CD4-positive, alpha-beta T cell (primary cell): ENCODE measurements around the gene SART1. TPM values are rescaled to one million over a fixed set of nuclear protein-coding genes. Genes with fewer than 3 reads are reported as not detected.

Experiments used
- ATAC-seq: fragments of 200-7000 bp; cut with Tn5 transposase; one replicate; pipeline ENCODE4 v1.10.0; 2022; ENCODE audit warnings: mild to moderate bottlenecking; ENCODE audit not compliant: poor library complexity
- CTCF ChIA-PET: fragments of 350-600 bp; sonication (Branson Sonifier 250); formaldehyde crosslinking; loops from one replicate; lab custom pipeline; 2021; ENCODE audit warnings: antibody characterized with exemption, inconsistent platforms; lab: Charles Lee
- POLR2A ChIA-PET: fragments of 350-600 bp; sonication (Branson Sonifier 250); formaldehyde crosslinking; loops from one replicate; lab custom pipeline; 2021; ENCODE audit warnings: antibody characterized with exemption, inconsistent platforms; lab: Charles Lee
- DNase-seq, 14 experiments: peaks; one replicate each; pipeline ENCODE4 v3.0.0-alpha.2; 2013 to 2020; ENCODE audit warnings: mixed read lengths in 2 of 14
- H3K27ac ChIP-seq, 2 donors: one replicate each; pipeline versions ENCODE4 v1.5.1 to v1.7.0; 2013; ENCODE audit warnings: low read length in 2 of 2, low read depth in 1 of 2, mild to moderate bottlenecking in 1 of 2
- H3K27me3 ChIP-seq, 2 experiments: 1 replicate in 1 of 2; 2 replicates in 1 of 2; pipeline versions ENCODE4 v1.6.1 to v1.7.0; 2013; ENCODE audit warnings: low read length in 2 of 2, control low read depth in 1 of 2, mild to moderate bottlenecking in 1 of 2, moderate library complexity in 1 of 2; ENCODE audit not compliant: insufficient read depth in 2 of 2, control insufficient read depth in 1 of 2
- H3K36me3 ChIP-seq: one replicate; pipeline ENCODE4 v1.6.1; 2013; ENCODE audit warnings: low read length, control low read depth; ENCODE audit not compliant: insufficient read depth
- H3K4me1 ChIP-seq: one replicate; pipeline ENCODE4 v1.6.1; 2013; ENCODE audit warnings: low read length, control low read depth; ENCODE audit not compliant: insufficient read depth
- H3K4me3 ChIP-seq: one replicate; pipeline ENCODE4 v1.5.1; 2013; ENCODE audit warnings: mild to moderate bottlenecking, low read length, moderate library complexity
- H3K9me3 ChIP-seq, 2 experiments: 1 replicate in 1 of 2; 2 replicates in 1 of 2; pipeline versions ENCODE4 v1.6.1 to v1.7.0; 2013; ENCODE audit warnings: low read length in 2 of 2, mild to moderate bottlenecking in 2 of 2, control low read depth in 1 of 2, moderate library complexity in 1 of 2; ENCODE audit not compliant: control insufficient read depth in 1 of 2, insufficient read depth in 1 of 2
- H3K27ac Mint-ChIP-seq: one replicate; pipeline ENCODE4 v1.8.0; 2020; ENCODE audit warnings: mixed read lengths
- H3K27me3 Mint-ChIP-seq: one replicate; pipeline ENCODE4 v1.8.0; 2021; ENCODE audit warnings: mixed read lengths
- H3K36me3 Mint-ChIP-seq: one replicate; pipeline ENCODE4 v1.8.0; 2021; ENCODE audit warnings: low read depth, mixed read lengths
- H3K4me1 Mint-ChIP-seq: one replicate; pipeline ENCODE4 v1.8.0; 2021; ENCODE audit warnings: low read depth, mixed read lengths
- H3K4me3 Mint-ChIP-seq: one replicate; pipeline ENCODE4 v1.8.0; 2020; ENCODE audit warnings: mild to moderate bottlenecking, mixed read lengths
- H3K9me3 Mint-ChIP-seq: one replicate; pipeline ENCODE4 v1.8.0; 2020; ENCODE audit warnings: mixed read lengths
- intact Hi-C, 2 experiments: fragments of 100-400 bp; cut with DNase I in 1 of 2; cut with micrococcal nuclease in 1 of 2; formaldehyde crosslinking; loops; one replicate each; pipeline versions ENCODE4 v1.15.1 to v1.9.0; 2023 to 2025; cut with DNase I, micrococcal nuclease
- total RNA-seq, 174 experiments: library from RNA in 2 of 174; stranded (reverse) in 2 of 174; gene quantifications; one replicate each; pipeline ENCODE4 v1.2.3 and lab custom pipeline; 2021 to 2026
- TF ChIP-seq, protein P1 (sequence below): fragments of 200-600 bp; IDR thresholded peaks from one replicate; pipeline ENCODE4 v1.8.0; 2022; ENCODE audit warnings: antibody characterized with exemption, mild to moderate bottlenecking

SART1 gene
- total RNA-seq, 2 experiments from 2014 or later: 78.6 to 80.2 TPM

DNA sequence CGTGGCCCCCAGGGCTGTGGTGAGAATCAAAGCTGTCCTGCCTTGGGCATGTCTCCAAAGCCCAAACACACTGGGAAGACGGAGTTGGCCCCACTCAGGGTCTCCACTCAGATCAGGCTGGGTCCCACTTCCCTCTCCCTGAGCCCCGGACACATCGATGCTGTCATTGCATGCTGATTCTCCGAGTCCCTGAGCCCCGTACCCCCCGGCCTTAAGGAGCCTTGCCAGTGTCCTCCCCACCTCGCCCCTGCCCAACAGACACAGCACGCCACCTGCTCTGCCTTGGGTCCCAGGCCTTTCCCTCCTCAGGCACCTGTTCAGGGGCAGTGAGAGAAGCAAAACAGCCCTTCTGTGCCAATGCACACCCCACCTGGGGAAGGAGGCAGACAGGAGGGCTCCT lies 25.8 kb downstream of the SART1 start:
- ChIA-PET CTCF (interaction anchor here (1.9 to 2.6 kb wide), 2 partner anchors 98 to 103 kb away, joined by 14 read pairs; partner anchors contain the start of genes CCDC85B and FIBP), POLR2A (interaction anchor here (1.3 kb wide), 1 partner anchor 97 kb away, joined by 6 read pairs; the partner anchor contains the start of gene CCDC85B)
- ATAC-seq (no peak), DNase-seq (no peak)
- no peaks in the 10 kb centered on the region for H3K9me3 ChIP-seq
- Mint-ChIP-seq H3K27ac (no peak overlapping the region), H3K9me3 (no peaks in the 10 kb centered on the region), H3K27me3 (no peaks in the 10 kb centered on the region), H3K36me3 (peaks cover 10% of the 10 kb centered on the region), H3K4me3 (no peak overlapping the region), H3K4me1 (peaks cover 6% of the 10 kb centered on the region)
- intact Hi-C loops: loop anchor here in 1 of 2 experiments (10.0 kb wide), 1 partner anchor 363 kb away; no protein-coding TSS in a partner anchor
- H3K27me3 ChIP-seq: no peaks in the 10 kb centered on the region
- TF ChIP-seq, protein P1, sequence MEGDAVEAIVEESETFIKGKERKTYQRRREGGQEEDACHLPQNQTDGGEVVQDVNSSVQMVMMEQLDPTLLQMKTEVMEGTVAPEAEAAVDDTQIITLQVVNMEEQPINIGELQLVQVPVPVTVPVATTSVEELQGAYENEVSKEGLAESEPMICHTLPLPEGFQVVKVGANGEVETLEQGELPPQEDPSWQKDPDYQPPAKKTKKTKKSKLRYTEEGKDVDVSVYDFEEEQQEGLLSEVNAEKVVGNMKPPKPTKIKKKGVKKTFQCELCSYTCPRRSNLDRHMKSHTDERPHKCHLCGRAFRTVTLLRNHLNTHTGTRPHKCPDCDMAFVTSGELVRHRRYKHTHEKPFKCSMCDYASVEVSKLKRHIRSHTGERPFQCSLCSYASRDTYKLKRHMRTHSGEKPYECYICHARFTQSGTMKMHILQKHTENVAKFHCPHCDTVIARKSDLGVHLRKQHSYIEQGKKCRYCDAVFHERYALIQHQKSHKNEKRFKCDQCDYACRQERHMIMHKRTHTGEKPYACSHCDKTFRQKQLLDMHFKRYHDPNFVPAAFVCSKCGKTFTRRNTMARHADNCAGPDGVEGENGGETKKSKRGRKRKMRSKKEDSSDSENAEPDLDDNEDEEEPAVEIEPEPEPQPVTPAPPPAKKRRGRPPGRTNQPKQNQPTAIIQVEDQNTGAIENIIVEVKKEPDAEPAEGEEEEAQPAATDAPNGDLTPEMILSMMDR: no peak
- no peak overlapping the region for H3K27ac ChIP-seq
- H3K36me3 ChIP-seq: no peaks in the 10 kb centered on the region
- no peak overlapping the region for H3K4me3 ChIP-seq
- H3K4me1 ChIP-seq: peaks cover 10% of the 10 kb centered on the region

DNA sequence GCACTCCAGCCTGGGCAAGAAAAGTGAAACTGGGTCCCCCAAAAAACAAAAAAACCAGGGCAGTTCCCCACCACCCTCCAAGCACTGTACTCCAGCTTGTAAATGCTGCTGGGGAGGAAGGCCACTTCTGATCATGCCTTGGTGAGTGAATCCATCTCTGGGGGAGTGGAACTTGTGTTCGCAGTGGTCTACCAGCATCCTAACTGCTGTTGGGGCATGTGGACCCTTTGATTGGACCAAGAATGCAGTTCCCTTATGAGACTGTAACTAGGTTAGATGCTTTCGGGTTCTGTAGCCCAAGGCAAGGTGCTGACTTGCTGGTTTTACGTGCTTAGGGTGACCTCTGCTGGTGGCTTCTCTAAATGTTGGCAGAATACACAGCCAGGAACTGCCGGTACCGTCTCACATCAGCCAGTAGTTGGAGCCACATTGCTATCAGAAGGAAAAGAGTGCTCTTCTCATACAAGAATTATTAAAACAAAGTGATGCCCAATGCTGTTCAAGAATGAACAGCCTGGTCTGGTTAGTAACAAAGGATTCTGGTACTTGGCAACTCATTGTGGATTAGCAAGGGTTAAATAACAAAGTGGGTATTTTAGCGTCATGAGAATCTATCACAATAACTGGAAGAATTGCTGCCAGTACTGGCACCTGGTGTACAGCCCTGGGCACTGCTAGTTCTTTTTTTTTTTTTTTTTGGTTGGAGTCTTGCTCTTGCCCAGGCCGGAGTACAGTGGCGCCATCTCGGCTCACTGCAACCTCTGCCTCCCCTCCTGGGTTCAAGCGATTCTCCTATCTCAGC lies 27.5 kb downstream of the SART1 start:
- Histone ChIP-seq H3K4me3 (no peak overlapping the region), H3K9me3 (no peaks in the 10 kb centered on the region), H3K27ac (no peak overlapping the region), H3K4me1 (peaks cover 10% of the 10 kb centered on the region), H3K27me3 (no peaks in the 10 kb centered on the region), H3K36me3 (no peaks in the 10 kb centered on the region)
- ATAC-seq (peak; percentile 98), DNase-seq (peak; percentile 82 to 96 (median 89))
- no peak overlapping the region for H3K4me3 Mint-ChIP-seq
- H3K36me3 Mint-ChIP-seq: peaks cover 10% of the 10 kb centered on the region
- no peaks in the 10 kb centered on the region for H3K27me3 Mint-ChIP-seq
- CTCF ChIA-PET: interaction anchor here (0.7 to 1.9 kb wide), 7 partner anchors 10 to 209 kb away, joined by 3 to 17 read pairs (median 3); partner anchors contain the start of genes AP5B1, CCDC85B and FIBP
- no peaks in the 10 kb centered on the region for H3K9me3 Mint-ChIP-seq
- POLR2A ChIA-PET: interaction anchor here (0.6 to 1.5 kb wide), 7 partner anchors 10 to 209 kb away, joined by 3 to 6 read pairs (median 4); partner anchors contain the start of genes AP5B1 and CCDC85B
- intact Hi-C loops: loop anchor here (1.0 to 10.0 kb wide), 11 partner anchors 33 to 364 kb away; partner anchors contain the start of genes AP5B1 (in 2 of the 2) and FIBP (in 1 of the 2)
- TF ChIP-seq, protein P1: peak; percentile 96
- H3K27ac Mint-ChIP-seq: peak overlapping the region; percentile 61
- peaks cover 6% of the 10 kb centered on the region for H3K4me1 Mint-ChIP-seq

DNA sequence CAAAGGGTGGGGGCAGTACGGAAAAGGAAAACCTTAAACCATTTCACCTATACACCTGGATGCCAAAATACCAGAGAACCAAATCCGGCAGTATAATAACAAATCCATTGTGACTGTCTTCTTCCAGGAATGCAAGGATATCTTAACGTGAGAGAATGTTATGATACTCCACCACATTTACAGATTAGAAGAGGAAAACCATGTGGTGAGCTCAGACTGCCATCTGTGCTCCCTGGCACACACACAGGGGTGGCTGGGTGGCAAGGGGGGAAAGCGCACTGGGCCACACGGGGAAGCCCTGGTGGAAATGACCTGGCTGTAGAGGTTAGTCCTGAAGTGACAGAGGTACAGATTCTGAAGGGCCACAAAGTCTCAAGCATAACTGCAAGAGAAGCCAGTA lies 30.5 kb downstream of the SART1 start:
- DNase-seq: no peak
- Mint-ChIP-seq H3K27ac (no peak overlapping the region), H3K4me3 (no peak overlapping the region), H3K27me3 (no peaks in the 10 kb centered on the region), H3K9me3 (no peaks in the 10 kb centered on the region), H3K4me1 (peaks cover 6% of the 10 kb centered on the region), H3K36me3 (peaks cover 27% of the 10 kb centered on the region)
- TF ChIP-seq, protein P1: no peak
- intact Hi-C loops: no loop called here
- ChIA-PET POLR2A (interaction anchor here (1.0 kb wide), 1 partner anchor 98 kb away, joined by 4 read pairs; no protein-coding TSS in a partner anchor), CTCF (interaction anchor here (0.6 to 2.0 kb wide), 3 partner anchors 30 to 918 kb away, joined by 5 to 7 read pairs (median 5); partner anchors contain the start of gene FIBP)
- peaks cover under 1% of the 10 kb centered on the region for H3K36me3 ChIP-seq
- H3K27ac ChIP-seq: no peak overlapping the region
- H3K4me3 ChIP-seq: no peak overlapping the region
- H3K27me3 ChIP-seq: no peaks in the 10 kb centered on the region
- no peak for ATAC-seq
- no peaks in the 10 kb centered on the region for H3K9me3 ChIP-seq
- H3K4me1 ChIP-seq: peaks cover 10% of the 10 kb centered on the region
